H1 (cell line): Measurements from ENCODE around the gene CEP170. TPM values are rescaled to one million over a fixed set of nuclear protein-coding genes. Genes with fewer than 3 reads are reported as not detected.

Source experiments
- BCL11A ChIP-seq, 2 experiments: IDR thresholded peaks; one replicate each; pipeline ENCODE4 v1.6.1; 2011; ENCODE audit warnings: low read depth in 2 of 2, low read length in 2 of 2, mild to moderate bottlenecking in 2 of 2
- BRCA1 ChIP-seq: IDR thresholded peaks from 2 replicates; pipeline ENCODE4 v1.6.1; 2012; ENCODE audit warnings: low read depth, low read length, improper control_type of control experiment
- CBX5 ChIP-seq: fragments of 300-800, 300-1000 bp; sonication (generic); IDR thresholded peaks from 2 replicates; pipeline ENCODE4 v1.7.1; 2016; ENCODE audit warnings: antibody characterized with exemption, low read length, low read depth
- CEBPB ChIP-seq: IDR thresholded peaks from 2 replicates; pipeline ENCODE4 v1.6.1; 2012; ENCODE audit warnings: low read depth, low read length
- CHD2 ChIP-seq: IDR thresholded peaks from 2 replicates; pipeline ENCODE4 v1.6.1; 2012; ENCODE audit warnings: low read length, improper control_type of control experiment
- CREB1 ChIP-seq: IDR thresholded peaks from 2 replicates; pipeline ENCODE4 v1.6.1; 2012; ENCODE audit warnings: inconsistent platforms
- CTBP2 ChIP-seq: IDR thresholded peaks from 2 replicates; pipeline ENCODE4 v1.7.0; 2011; ENCODE audit warnings: borderline replicate concordance, mild to moderate bottlenecking, moderate library complexity, mixed read lengths, low read length; ENCODE audit not compliant: insufficient read depth, insufficient read length
- EGR1 ChIP-seq: IDR thresholded peaks from 2 replicates; pipeline ENCODE4 v1.6.1; 2011; ENCODE audit warnings: low read depth, low read length, borderline replicate concordance
- GABPA ChIP-seq: IDR thresholded peaks from 2 replicates; pipeline ENCODE4 v1.6.1; 2011; ENCODE audit warnings: mild to moderate bottlenecking, low read length, moderate library complexity, borderline replicate concordance; ENCODE audit not compliant: insufficient read depth
- HDAC2 ChIP-seq, 2 experiments: fragments of 300-600 bp in 1 of 2; sonication (generic) in 1 of 2; IDR thresholded peaks; 2 replicates each; pipeline ENCODE4 v1.6.1; 2011 to 2012; ENCODE audit warnings: low read depth in 2 of 2, low read length in 2 of 2, mild to moderate bottlenecking in 2 of 2, moderate library complexity in 2 of 2, borderline replicate concordance in 1 of 2, inconsistent platforms in 1 of 2
- KDM1A ChIP-seq: fragments of 200-600, 300-600 bp; sonication (generic); IDR thresholded peaks from 2 replicates; pipeline ENCODE4 v1.7.1; 2016; ENCODE audit warnings: mild to moderate bottlenecking, low read length, borderline replicate concordance
- POLR2AphosphoS5 ChIP-seq: IDR thresholded peaks from 2 replicates; pipeline ENCODE4 v1.6.1; 2011; ENCODE audit warnings: low read depth, low read length
- RFX5 ChIP-seq: IDR thresholded peaks from 2 replicates; pipeline ENCODE4 v1.6.1; 2011; ENCODE audit warnings: low read depth, low read length, improper control_type of control experiment, borderline replicate concordance
- RNF2 ChIP-seq: fragments of 200-900, 300-1000 bp; sonication (generic); IDR thresholded peaks from 2 replicates; pipeline ENCODE4 v1.7.1; 2016; ENCODE audit warnings: borderline replicate concordance, low read depth, mild to moderate bottlenecking, antibody characterized with exemption, low read length; ENCODE audit not compliant: poor library complexity, severe bottlenecking; ENCODE audit errors: missing control alignments
- SIN3A ChIP-seq, 2 experiments: IDR thresholded peaks in 1 of 2; conservative IDR thresholded peaks in 1 of 2; 2 replicates each; pipeline ENCODE4 v1.6.1; 2011 to 2012; ENCODE audit warnings: low read length in 2 of 2, improper control_type of control experiment in 1 of 2, low read depth in 1 of 2, mild to moderate bottlenecking in 1 of 2
- SIX5 ChIP-seq: IDR thresholded peaks from 2 replicates; pipeline ENCODE4 v1.6.1; 2011; ENCODE audit warnings: mild to moderate bottlenecking, low read depth, low read length
- SP2 ChIP-seq: IDR thresholded peaks from 2 replicates; pipeline ENCODE4 v1.6.1; 2012; ENCODE audit warnings: mild to moderate bottlenecking, low read length, inconsistent platforms
- SP4 ChIP-seq: IDR thresholded peaks from 2 replicates; pipeline ENCODE4 v1.6.1; 2012; ENCODE audit warnings: low read length, inconsistent platforms
- TBP ChIP-seq: IDR thresholded peaks from 2 replicates; pipeline ENCODE4 v1.6.1; 2011; ENCODE audit warnings: low read depth, low read length, improper control_type of control experiment
- polyA plus RNA-seq, 7 experiments: library from polyadenylated mRNA; depleted of rRNA in 3 of 7; stranded (reverse) in 5 of 7; unstranded in 2 of 7; fragments of >200 nt in 5 of 7; fragments of 200-250 nt in 2 of 7; gene quantifications; 1 replicate in 5 of 7; 2 replicates in 1 of 7; 4 replicates in 1 of 7; pipeline versions ENCODE4 v1.2.1 to v1.2.3, GENCODE V29; 2011 to 2013; ENCODE audit warnings: missing spikeins in 2 of 7, mixed read lengths in 2 of 7
- total RNA-seq: library from RNA; stranded (reverse); fragmentation: NEBNext Ultra II Directional; extraction: Animal tissue kit (Norgen Biotek cat#: 25700); gene quantifications from 2 replicates; pipeline ENCODE4 v1.2.1, GENCODE V29; 2021
- TF ChIP-seq, protein P1 (sequence below), 3 experiments: IDR thresholded peaks; 1 replicate in 2 of 3; 2 replicates in 1 of 3; pipeline versions ENCODE4 v1.5.1 to v1.6.1; 2011; ENCODE audit warnings: low read length in 3 of 3, mild to moderate bottlenecking in 3 of 3, inconsistent platforms in 2 of 3, low read depth in 1 of 3, moderate library complexity in 1 of 3; ENCODE audit not compliant: insufficient read depth in 1 of 3; ENCODE audit errors: control extremely low read depth in 1 of 3
- TF ChIP-seq, protein P2 (sequence below): IDR thresholded peaks from 2 replicates; pipeline ENCODE4 v1.6.1; 2012; ENCODE audit warnings: inconsistent platforms

Gene CEP170
- total and polyA plus RNA-seq, 2 of the 8 experiments (the other 6 are each of a cell fraction or from before 2014, with no cell fraction given): 33.1 to 97.2 TPM

DNA sequence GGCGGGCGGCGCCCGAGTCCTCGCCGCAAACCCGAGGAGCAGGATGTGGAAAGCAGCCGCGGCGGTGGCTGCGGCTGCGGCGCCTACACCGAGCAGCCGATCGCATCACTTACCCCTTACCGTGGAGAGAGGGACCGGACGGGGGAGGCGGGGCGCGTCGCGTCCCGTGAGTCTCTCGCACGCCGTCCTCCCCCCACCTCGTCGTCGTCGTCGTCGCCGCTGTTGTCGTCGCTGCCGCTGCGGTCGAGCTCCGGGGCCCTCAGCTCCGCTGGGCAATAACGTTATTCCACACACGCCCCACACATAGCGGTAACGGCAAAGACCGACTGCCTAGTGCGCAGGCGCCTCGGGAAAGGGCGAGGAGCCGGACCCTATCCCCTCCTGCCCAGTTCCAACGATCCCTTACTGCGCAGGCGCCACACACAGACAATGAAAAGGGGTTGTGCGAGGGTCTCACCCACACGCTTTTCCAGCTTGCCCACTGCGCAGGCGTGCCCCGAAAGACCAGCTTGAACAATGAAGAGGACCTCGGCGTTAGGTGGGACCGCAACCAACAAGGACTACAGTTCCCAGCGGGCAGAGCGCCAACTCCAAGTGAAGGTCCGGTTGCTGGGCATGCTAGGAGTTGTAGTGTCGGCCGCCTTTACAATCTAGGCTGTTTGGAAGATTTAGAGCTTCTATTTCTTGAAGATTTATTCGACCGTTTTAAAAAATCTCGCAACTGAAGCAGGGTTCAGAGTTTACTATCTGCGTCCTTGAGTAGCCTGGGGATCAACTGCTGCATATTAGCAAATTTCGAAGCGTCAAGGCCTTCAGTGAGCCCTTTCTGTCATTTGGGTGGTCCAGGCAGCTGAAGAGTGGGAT, at the start of gene CEP170 (continued):
- TF ChIP-seq KDM1A (peak; percentile 97), SP4 (no peak), CTBP2 (no peak), SP2 (no peak), CBX5 (no peak), SIN3A (conservative IDR thresholded peaks at IDR 0.05 in 1 of 2, IDR thresholded peaks at IDR 0.05 in 1 of 2; ENCODE audit: low read depth in 1 of 2, low read length in 2 of 2) (peak in 1 of 2 experiments; percentile 55; a peak in 3 of 4 replicates), RNF2 (no peak), POLR2AphosphoS5 (peak; percentile 77; the same call in 1 of the 2 replicates), BCL11A (IDR thresholded peaks at IDR 0.05; ENCODE audit: low read depth in 2 of 2, low read length in 2 of 2) (no peak), HDAC2 (IDR thresholded peaks at IDR 0.05; ENCODE audit: borderline replicate concordance in 1 of 2, low read depth in 2 of 2, low read length in 2 of 2) (peak; percentile 71 to 81; a peak in 2 of 4 replicates), RFX5 (no peak), CHD2 (no peak), BRCA1 (no peak), TBP (no peak; the same call in 1 of the 2 replicates), SIX5 (peak; percentile 94), CREB1 (peak; percentile 89), GABPA (no peak), CEBPB (no peak), EGR1 (no peak)
- TF ChIP-seq, protein P1, sequence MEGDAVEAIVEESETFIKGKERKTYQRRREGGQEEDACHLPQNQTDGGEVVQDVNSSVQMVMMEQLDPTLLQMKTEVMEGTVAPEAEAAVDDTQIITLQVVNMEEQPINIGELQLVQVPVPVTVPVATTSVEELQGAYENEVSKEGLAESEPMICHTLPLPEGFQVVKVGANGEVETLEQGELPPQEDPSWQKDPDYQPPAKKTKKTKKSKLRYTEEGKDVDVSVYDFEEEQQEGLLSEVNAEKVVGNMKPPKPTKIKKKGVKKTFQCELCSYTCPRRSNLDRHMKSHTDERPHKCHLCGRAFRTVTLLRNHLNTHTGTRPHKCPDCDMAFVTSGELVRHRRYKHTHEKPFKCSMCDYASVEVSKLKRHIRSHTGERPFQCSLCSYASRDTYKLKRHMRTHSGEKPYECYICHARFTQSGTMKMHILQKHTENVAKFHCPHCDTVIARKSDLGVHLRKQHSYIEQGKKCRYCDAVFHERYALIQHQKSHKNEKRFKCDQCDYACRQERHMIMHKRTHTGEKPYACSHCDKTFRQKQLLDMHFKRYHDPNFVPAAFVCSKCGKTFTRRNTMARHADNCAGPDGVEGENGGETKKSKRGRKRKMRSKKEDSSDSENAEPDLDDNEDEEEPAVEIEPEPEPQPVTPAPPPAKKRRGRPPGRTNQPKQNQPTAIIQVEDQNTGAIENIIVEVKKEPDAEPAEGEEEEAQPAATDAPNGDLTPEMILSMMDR (IDR thresholded peaks at IDR 0.05; ENCODE audit: control extremely low read depth in 1 of 3, insufficient read depth in 1 of 3, low read depth in 1 of 3, low read length in 3 of 3): no peak
- TF ChIP-seq, protein P2, sequence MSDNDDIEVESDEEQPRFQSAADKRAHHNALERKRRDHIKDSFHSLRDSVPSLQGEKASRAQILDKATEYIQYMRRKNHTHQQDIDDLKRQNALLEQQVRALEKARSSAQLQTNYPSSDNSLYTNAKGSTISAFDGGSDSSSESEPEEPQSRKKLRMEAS: peak; percentile 60; the same call in 1 of the 2 replicates
